ENCODE results near the gene DAD1.
"Not testable (repeated sequence)": the region's sequence is repeated elsewhere in the genome, so short reads cannot be mapped to it uniquely, and the experiment has no call there.

Gene DAD1

GRCh38 chr14:22553445-22553844, 35.6 kb downstream of the DAD1 start:
- no peak for DNase-seq (ENCODE audit: low read depth in 2 of 2)

GRCh38 chr14:22552827-22553076, 36.3 kb downstream of the DAD1 start:
- DNase-seq (ENCODE audit: low read depth in 2 of 2): no peak

- DNase-seq (ENCODE audit: low read depth in 2 of 2): no peak
These were observed 36.8 kb downstream of the DAD1 start for GRCh38 chr14:22552001-22552826.

GRCh38 chr14:22551605-22551997, 37.4 kb downstream of the DAD1 start:
- no peak for DNase-seq (ENCODE audit: low read depth in 2 of 2)

GRCh38 chr14:22549981-22550673, 38.9 kb downstream of the DAD1 start:
- DNase-seq (ENCODE audit: low read depth in 2 of 2): peak in 1 of 2 donors; percentile 56

GRCh38 chr14:22549324-22549962, 39.6 kb downstream of the DAD1 start:
- no peak for DNase-seq (ENCODE audit: low read depth in 2 of 2)

GRCh38 chr14:22547948-22548750, 40.9 kb downstream of the DAD1 start:
- DNase-seq (ENCODE audit: low read depth in 2 of 2): no peak

- no peak for DNase-seq (ENCODE audit: low read depth in 2 of 2)
These were observed 41.6 kb downstream of the DAD1 start for GRCh38 chr14:22547313-22547947.

- no peak for DNase-seq (ENCODE audit: low read depth in 2 of 2)
These were observed 42.3 kb downstream of the DAD1 start for GRCh38 chr14:22546722-22547071.

- no peak for DNase-seq (ENCODE audit: low read depth in 2 of 2)
These were observed 42.9 kb downstream of the DAD1 start for GRCh38 chr14:22545842-22546721.

- no peak for DNase-seq (ENCODE audit: low read depth in 2 of 2)
These were observed 44.1 kb downstream of the DAD1 start for GRCh38 chr14:22544881-22545420.

GRCh38 chr14:22544406-22544805, 44.6 kb downstream of the DAD1 start:
- no peak for DNase-seq (ENCODE audit: low read depth in 2 of 2)

- DNase-seq (ENCODE audit: low read depth in 2 of 2): not testable (repeated sequence)
These were observed 45.3 kb downstream of the DAD1 start for GRCh38 chr14:22543570-22544357.

- no peak for DNase-seq (ENCODE audit: low read depth in 2 of 2)
These were observed 46.7 kb downstream of the DAD1 start for GRCh38 chr14:22542360-22542759.

- DNase-seq (ENCODE audit: low read depth in 2 of 2): no peak
These were observed 47.3 kb downstream of the DAD1 start for GRCh38 chr14:22541721-22542120.

- DNase-seq (ENCODE audit: low read depth in 2 of 2): no peak
These were observed 48.1 kb downstream of the DAD1 start for GRCh38 chr14:22540811-22541360.

GRCh38 chr14:22540293-22540692, 48.7 kb downstream of the DAD1 start:
- DNase-seq (ENCODE audit: low read depth in 2 of 2): no peak

GRCh38 chr14:22539831-22540230, 49.2 kb downstream of the DAD1 start:
- DNase-seq (ENCODE audit: low read depth in 2 of 2): no peak

- no peak for DNase-seq (ENCODE audit: low read depth in 2 of 2)
These were observed 50.3 kb downstream of the DAD1 start for GRCh38 chr14:22538671-22539228.

Data from stimulated activated CD4-positive, alpha-beta T cell treated with anti-CD3 and anti-CD28 coated beads, Interleukin-1b, Interleukin-23, amount 100 ng/mL, for 1 hour (primary cell).